ENCODE measurements around the gene TEX50. TPM values are rescaled to one million over a fixed set of nuclear protein-coding genes. Genes with fewer than 3 reads are reported as not detected.
A peak's percentile ranks its signal among the peaks of the same experiment; 100 is the strongest.
"Not testable (repeated sequence)": the region's sequence is repeated elsewhere in the genome, so short reads cannot be mapped to it uniquely, and the experiment has no call there.

TEX50 gene
- total and polyA plus RNA-seq, 8 donors, result not detected

- Histone ChIP-seq H3K27ac (no peak within 1 kb of the TSS), H3K4me3 (peak within 1 kb of the TSS; percentile 36 to 47 (median 41)), H3K27me3 (peaks cover 0 to 36% (median 7%) of the 10 kb centered on the region in 3 donors), H3K4me1 (peaks cover 7 to 13% (median 8%) of the 10 kb centered on the region in 4 donors), H3K36me3 (no peaks in the 10 kb centered on the region), H3K9me3 (no peaks in the 10 kb centered on the region)
- intact Hi-C loops (cut with DNase I; ENCODE audit: low total_unique reads), result no loop called here
- peak in 1 of 2 donors; percentile 88 for DNase-seq
- WGBS, 5 donors, result 0 to 3% (median 2%) methylated on average over 16 to 33 of the region's 33 CpGs
- TF ChIP-seq CTCF (IDR thresholded peaks at IDR 0.05) (no peak), POLR2AphosphoS5 (IDR thresholded peaks at IDR 0.05) (no peak), POLR2A (IDR thresholded peaks at IDR 0.05) (no peak), EP300 (IDR thresholded peaks at IDR 0.05) (no peak)
Observed at GRCh38 chr1:173669491-173669941, 34.4 kb downstream of the TEX50 start, which contains the start of gene ANKRD45. ANKRD45 (minus strand) TSS chr1:173669851; CDS start chr1:173659418, 10,433 bp downstream.

- H3K9me3 ChIP-seq; DNase-seq; intact Hi-C loops (cut with DNase I; ENCODE audit: low total_unique reads); H3K4me1 ChIP-seq; H3K36me3 ChIP-seq; H3K27ac ChIP-seq; H3K4me3 ChIP-seq: not testable (repeated sequence)
- peaks cover 0 to 23% (median 5%) of the 10 kb centered on the region in 3 donors for H3K27me3 ChIP-seq
- WGBS, 5 donors, result 59 to 77% (median 76%) methylated on average over 2 of the region's 2 CpGs
Observed at GRCh38 chr1:173674496-173674895, 39.4 kb downstream of the TEX50 start.

GRCh38 chr1:173680152-173680551 is 45.0 kb downstream of the TEX50 start:
- H3K27me3 ChIP-seq; H3K36me3 ChIP-seq; DNase-seq; H3K4me1 ChIP-seq; H3K4me3 ChIP-seq; H3K27ac ChIP-seq; intact Hi-C loops (cut with DNase I; ENCODE audit: low total_unique reads); H3K9me3 ChIP-seq: not testable (repeated sequence)
- WGBS, 5 donors, result 83 to 89% (median 88%) methylated on average over 5 of the region's 5 CpGs

DNA sequence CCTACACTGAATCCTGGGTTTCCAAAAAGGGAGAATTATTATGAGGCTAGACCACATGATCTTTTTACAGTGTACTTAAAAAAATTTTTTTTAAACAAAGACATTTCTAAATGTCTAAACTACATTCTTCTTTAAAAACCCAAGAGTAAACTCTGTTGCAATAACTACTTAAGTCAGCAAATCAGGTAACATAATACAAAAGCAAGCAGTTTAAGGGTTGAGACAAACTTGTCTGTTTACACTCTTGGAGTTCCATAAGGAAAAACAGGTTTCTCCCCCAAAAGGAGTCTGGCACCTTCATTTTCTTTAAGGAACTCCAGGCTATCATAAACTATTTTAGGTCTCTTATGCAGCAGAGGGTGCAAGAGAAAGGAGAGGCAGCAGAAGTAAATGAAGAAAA is 47.0 kb downstream of the TEX50 start:
- TF ChIP-seq POLR2A (IDR thresholded peaks at IDR 0.05) (no peak), POLR2AphosphoS5 (IDR thresholded peaks at IDR 0.05) (no peak), EP300 (IDR thresholded peaks at IDR 0.05) (no peak), CTCF (IDR thresholded peaks at IDR 0.05) (no peak)
- H3K4me1 ChIP-seq, result no peaks in the 10 kb centered on the region

GRCh38 chr1:173683838-173684237 is 48.7 kb downstream of the TEX50 start:
- intact Hi-C loops (cut with DNase I; ENCODE audit: low total_unique reads); H3K27ac ChIP-seq: not testable (repeated sequence)
- 56 to 84% (median 65%) methylated on average over 4 of the region's 4 CpGs for WGBS, 5 donors

More for the DNA sequence above, 47.0 kb downstream of the TEX50 start:
- H3K27me3 ChIP-seq, result no peaks in the 10 kb centered on the region
- no peak overlapping the region for H3K4me3 ChIP-seq
- peaks cover 0 to 4% (median 0%) of the 10 kb centered on the region in 4 donors for H3K9me3 ChIP-seq
- no peak overlapping the region for H3K27ac ChIP-seq
- DNase-seq, result no peak
- intact Hi-C loops (cut with DNase I; ENCODE audit: low total_unique reads), result no loop called here
- H3K36me3 ChIP-seq, result no peaks in the 10 kb centered on the region

DNA sequence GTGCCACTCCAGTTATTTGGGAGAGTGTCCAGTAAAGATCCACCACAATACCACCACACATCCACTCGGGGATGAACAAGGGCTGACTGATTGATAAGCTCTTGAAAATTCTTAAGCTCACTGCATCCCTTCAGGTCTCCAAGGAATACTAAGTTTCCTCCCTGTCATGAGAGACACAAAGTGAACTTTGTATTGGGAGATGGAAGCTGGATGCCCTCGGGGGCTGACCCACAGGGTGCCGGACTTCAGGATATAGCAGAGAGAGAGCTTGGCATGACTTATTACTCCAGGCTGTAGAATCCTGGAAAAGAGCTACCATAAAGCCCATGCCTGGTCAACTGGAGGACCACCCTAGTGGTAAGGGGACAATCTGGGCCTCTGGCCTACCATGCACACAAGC is 50.0 kb downstream of the TEX50 start:
- DNase-seq; H3K4me3 ChIP-seq; H3K27ac ChIP-seq; H3K9me3 ChIP-seq; H3K36me3 ChIP-seq; intact Hi-C loops (cut with DNase I; ENCODE audit: low total_unique reads); H3K4me1 ChIP-seq: not testable (repeated sequence)
- 71 to 88% (median 87%) methylated on average over 3 of the region's 3 CpGs for WGBS, 5 donors
- H3K27me3 ChIP-seq, result peaks cover 0 to 11% (median 0%) of the 10 kb centered on the region in 3 donors

More at GRCh38 chr1:173683838-173684237, 48.7 kb downstream of the TEX50 start:
- not testable (repeated sequence) for H3K36me3 ChIP-seq, H3K4me3 ChIP-seq, H3K9me3 ChIP-seq, H3K27me3 ChIP-seq, H3K4me1 ChIP-seq
- peak in 1 of 2 donors; percentile 26 for DNase-seq

Other genes starting within 250 kb of the TEX50 start
- gene PRDX6, start 158.0 kb upstream of the TEX50 start, total RNA-seq, result 100 to 1,000 TPM in 3 of 5 donors, 10 to 100 TPM in 2; 81.1 to 202 (median 121) TPM
- 100 to 1,000 TPM; 175 to 385 (median 350) TPM for gene PRDX6, start 158.0 kb upstream of the TEX50 start, polyA plus RNA-seq
- 1 to 10 TPM in 1 of 5 donors, not detected in 4; 2.6 TPM for gene SLC9C2, start 32.3 kb upstream of the TEX50 start, total RNA-seq
- gene SLC9C2, start 32.3 kb upstream of the TEX50 start, polyA plus RNA-seq, result not detected
- gene ANKRD45, start 34.5 kb downstream of the TEX50 start, total RNA-seq, result not detected
- under 1 TPM in 2 of 3 donors, not detected in 1; 0.15 to 0.19 TPM for gene ANKRD45, start 34.5 kb downstream of the TEX50 start, polyA plus RNA-seq
- 10 to 100 TPM in 3 of 5 donors, 1 to 10 TPM in 2; 2.6 to 30.7 (median 10.7) TPM for gene KLHL20, start 79.6 kb downstream of the TEX50 start, total RNA-seq
- 10 to 100 TPM in 1 of 3 donors, 1 to 10 TPM in 2; 4.6 to 11.0 (median 8.2) TPM for gene KLHL20, start 79.6 kb downstream of the TEX50 start, polyA plus RNA-seq
- gene DARS2, start 189.3 kb downstream of the TEX50 start, total RNA-seq, result 10 to 100 TPM in 4 of 5 donors, 1 to 10 TPM in 1; 3.1 to 36.8 (median 20.3) TPM
- gene DARS2, start 189.3 kb downstream of the TEX50 start, polyA plus RNA-seq, result 1 to 10 TPM; 4.8 to 5.4 (median 4.9) TPM
- 10 to 100 TPM in 1 of 5 donors, 1 to 10 TPM in 3, under 1 TPM in 1; 0.45 to 14.1 (median 4.1) TPM for gene CENPL, start 189.5 kb downstream of the TEX50 start, total RNA-seq
- 1 to 10 TPM; 2.0 to 4.4 (median 2.6) TPM for gene CENPL, start 189.5 kb downstream of the TEX50 start, polyA plus RNA-seq
- 100 to 1,000 TPM; 256 to 453 (median 353) TPM for gene GAS5, start 232.7 kb downstream of the TEX50 start, total RNA-seq
- 1,000 to 10,000 TPM in 1 of 3 donors, 100 to 1,000 TPM in 2; 712 to 1,014 (median 897) TPM for gene GAS5, start 232.7 kb downstream of the TEX50 start, polyA plus RNA-seq
- gene ZBTB37, start 233.0 kb downstream of the TEX50 start, total RNA-seq, result 10 to 100 TPM in 4 of 5 donors, under 1 TPM in 1; 0.29 to 62.9 (median 17.2) TPM
- under 1 TPM; 0.37 to 0.61 (median 0.55) TPM for gene ZBTB37, start 233.0 kb downstream of the TEX50 start, polyA plus RNA-seq